Measurements from ENCODE around the gene AJAP1.

Gene AJAP1

DNA sequence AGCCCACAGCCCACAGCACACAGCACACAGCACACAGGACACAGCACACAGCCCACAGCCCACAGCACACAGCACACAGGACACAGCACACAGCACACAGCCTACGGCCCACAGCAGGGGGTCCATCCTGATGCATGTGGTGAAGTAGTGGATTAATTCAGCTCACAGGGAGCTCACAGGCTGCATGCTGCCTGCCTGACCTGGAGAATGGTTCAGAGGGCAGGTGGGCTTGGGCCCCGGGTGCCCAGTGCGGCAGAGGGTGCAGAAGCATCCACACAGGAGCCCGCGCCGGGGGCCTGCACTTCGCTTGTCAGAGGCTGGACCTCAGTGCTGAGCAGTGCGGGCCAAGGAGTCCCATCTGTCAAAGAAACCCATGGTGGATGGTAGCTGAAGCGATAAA is 21.1 kb upstream of the AJAP1 start:
- no peak overlapping the region for H3K4me3 ChIP-seq (ENCODE audit: low read depth, low read length)
- TF ChIP-seq, protein P1, sequence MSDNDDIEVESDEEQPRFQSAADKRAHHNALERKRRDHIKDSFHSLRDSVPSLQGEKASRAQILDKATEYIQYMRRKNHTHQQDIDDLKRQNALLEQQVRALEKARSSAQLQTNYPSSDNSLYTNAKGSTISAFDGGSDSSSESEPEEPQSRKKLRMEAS (IDR thresholded peaks at IDR 0.05; ENCODE audit: low read depth, low read length), result no peak
- TF ChIP-seq, protein P2, sequence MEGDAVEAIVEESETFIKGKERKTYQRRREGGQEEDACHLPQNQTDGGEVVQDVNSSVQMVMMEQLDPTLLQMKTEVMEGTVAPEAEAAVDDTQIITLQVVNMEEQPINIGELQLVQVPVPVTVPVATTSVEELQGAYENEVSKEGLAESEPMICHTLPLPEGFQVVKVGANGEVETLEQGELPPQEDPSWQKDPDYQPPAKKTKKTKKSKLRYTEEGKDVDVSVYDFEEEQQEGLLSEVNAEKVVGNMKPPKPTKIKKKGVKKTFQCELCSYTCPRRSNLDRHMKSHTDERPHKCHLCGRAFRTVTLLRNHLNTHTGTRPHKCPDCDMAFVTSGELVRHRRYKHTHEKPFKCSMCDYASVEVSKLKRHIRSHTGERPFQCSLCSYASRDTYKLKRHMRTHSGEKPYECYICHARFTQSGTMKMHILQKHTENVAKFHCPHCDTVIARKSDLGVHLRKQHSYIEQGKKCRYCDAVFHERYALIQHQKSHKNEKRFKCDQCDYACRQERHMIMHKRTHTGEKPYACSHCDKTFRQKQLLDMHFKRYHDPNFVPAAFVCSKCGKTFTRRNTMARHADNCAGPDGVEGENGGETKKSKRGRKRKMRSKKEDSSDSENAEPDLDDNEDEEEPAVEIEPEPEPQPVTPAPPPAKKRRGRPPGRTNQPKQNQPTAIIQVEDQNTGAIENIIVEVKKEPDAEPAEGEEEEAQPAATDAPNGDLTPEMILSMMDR (IDR thresholded peaks at IDR 0.05; ENCODE audit: low read depth, low read length), result no peak
- TF ChIP-seq MYC (IDR thresholded peaks at IDR 0.05; ENCODE audit: low read depth, low read length) (no peak), POLR2A (IDR thresholded peaks at IDR 0.05; ENCODE audit: extremely low read depth, insufficient read length) (no peak)
- no peak for DNase-seq (ENCODE audit: low read depth)

DNA sequence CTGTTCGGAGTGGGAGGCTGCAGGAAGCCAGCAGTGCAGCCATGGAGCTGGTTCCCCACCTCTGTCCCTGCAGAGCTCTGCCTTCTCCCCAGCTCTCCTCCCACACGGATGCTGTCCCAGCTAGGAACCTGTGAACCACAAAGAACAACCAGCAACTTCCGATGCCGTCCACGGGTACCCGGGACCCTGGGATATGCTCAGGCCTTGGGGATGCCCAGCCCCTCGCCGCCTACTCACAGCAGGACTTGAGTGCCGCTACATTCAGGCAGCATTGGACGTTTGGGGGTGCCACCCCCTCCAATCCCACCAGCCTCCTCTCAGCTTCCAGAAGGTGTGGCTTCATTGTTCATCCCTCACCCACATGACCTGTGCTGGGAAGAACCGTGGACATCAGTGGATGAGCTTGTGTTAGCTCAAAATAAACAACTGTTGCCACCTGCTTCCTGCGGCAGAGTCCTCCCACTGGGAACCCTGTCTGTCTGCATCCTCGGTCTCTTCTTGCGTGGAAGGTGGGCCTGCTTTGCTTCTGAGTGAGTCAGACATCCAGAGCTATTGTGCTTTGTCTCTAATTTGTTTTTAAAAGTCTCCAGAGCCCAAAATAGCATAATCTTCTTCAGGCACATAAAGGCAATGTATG is 20.1 kb upstream of the AJAP1 start:
- TF ChIP-seq, protein P1 (IDR thresholded peaks at IDR 0.05; ENCODE audit: low read depth, low read length), result no peak
- no peak for TF ChIP-seq POLR2A (IDR thresholded peaks at IDR 0.05; ENCODE audit: extremely low read depth, insufficient read length)
- TF ChIP-seq MYC (IDR thresholded peaks at IDR 0.05; ENCODE audit: low read depth, low read length), result no peak
- TF ChIP-seq, protein P2 (IDR thresholded peaks at IDR 0.05; ENCODE audit: low read depth, low read length), result no peak
- DNase-seq (ENCODE audit: low read depth), result no peak

DNA sequence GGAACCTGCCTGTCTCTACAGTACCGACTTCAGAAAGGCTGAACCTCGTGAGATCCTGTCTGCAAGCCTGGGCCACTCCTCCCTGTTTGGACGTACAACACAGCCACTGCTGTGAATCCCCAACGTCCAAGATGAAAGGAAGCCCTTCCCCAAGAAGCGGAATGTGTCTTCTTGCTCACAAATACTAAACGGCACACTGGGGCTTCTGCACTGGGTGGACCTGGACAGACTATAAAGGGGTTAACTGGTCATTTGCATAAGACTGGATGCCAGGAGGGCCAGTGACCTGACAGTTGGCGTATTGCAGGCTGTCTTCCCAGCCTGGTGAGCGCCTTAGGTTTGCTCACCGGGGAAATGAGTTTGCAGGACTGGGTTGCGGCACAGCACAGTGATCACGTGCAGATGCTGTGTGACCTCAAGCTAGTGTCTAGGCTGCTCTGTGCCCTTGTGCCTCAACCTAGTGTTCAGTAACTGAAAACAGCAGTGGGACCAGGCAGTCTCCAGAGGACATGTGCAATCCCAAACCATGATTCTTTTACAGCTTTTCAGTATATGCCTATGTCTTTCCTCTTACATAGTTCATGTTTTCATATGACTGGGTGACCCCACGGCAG is 19.5 kb upstream of the AJAP1 start:
- no peak for TF ChIP-seq POLR2A (IDR thresholded peaks at IDR 0.05; ENCODE audit: extremely low read depth, insufficient read length)
- TF ChIP-seq, protein P1 (IDR thresholded peaks at IDR 0.05; ENCODE audit: low read depth, low read length), result no peak
- no peak overlapping the region for H3K4me3 ChIP-seq (ENCODE audit: low read depth, low read length)
- DNase-seq (ENCODE audit: low read depth), result no peak

More for the DNA sequence above, 20.1 kb upstream of the AJAP1 start:
- H3K4me3 ChIP-seq (ENCODE audit: low read depth, low read length), result no peak overlapping the region

DNA sequence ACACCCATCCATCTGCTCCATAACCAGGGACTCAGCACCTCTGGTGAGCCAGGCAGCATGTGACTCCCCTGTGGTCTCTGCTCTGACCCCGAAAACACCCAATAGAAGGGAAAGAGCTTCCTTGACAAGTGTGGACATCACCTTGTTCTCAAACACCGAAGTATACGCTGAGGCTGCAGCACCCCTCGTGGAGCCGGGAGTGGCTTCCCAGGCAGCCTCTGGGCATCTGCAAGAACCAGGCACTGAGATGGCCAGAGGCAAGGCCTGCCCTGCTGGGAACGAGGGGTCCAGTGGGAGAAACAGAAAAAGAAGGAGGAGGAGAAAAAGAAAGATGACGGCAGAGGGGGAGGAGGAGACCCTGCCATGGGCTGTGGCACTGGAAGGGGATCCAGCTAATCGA is 18.2 kb upstream of the AJAP1 start:
- no peak overlapping the region for H3K4me3 ChIP-seq (ENCODE audit: low read depth, low read length)
- no peak for DNase-seq (ENCODE audit: low read depth)
- TF ChIP-seq POLR2A (IDR thresholded peaks at IDR 0.05; ENCODE audit: extremely low read depth, insufficient read length) (no peak), MYC (IDR thresholded peaks at IDR 0.05; ENCODE audit: low read depth, low read length) (no peak)
- TF ChIP-seq, protein P2 (IDR thresholded peaks at IDR 0.05; ENCODE audit: low read depth, low read length), result no peak

DNA sequence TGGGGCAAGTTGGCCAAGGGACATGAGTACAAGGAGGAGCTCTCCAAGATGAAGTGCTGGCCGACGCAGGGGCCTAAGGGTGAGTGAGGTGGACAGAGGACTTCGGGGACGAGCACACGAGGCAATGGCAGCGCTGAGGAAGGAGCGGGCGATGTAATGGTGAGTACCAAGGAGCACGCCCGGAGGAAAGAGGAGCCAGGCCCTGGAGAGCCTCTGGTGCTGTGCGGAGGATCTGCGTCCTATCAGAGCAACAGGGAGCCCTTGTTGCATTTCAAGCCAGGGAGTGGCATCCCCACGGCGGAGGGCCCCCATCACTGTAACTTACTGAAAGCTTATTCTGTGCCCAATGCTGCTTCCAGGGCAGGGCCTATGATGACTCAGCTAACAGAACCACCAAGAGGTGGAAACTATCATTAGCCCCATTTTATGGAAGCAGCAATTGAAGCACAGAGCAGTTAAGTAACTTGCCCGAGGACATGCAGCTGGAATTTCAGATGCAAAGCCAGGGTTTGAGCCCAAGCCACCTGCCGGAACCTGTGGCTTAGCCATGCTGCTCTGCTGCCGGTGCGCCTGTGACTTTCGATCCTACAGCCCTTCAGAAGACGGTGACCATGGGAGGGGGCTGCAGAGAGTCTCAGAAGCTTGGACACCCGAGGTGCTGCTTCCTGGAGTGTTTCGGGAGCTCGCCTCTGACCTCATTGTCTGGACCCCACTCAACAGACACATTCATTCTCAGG is 17.6 kb upstream of the AJAP1 start:
- no peak for DNase-seq (ENCODE audit: low read depth)
- TF ChIP-seq, protein P2 (IDR thresholded peaks at IDR 0.05; ENCODE audit: low read depth, low read length), result no peak
- TF ChIP-seq POLR2A (IDR thresholded peaks at IDR 0.05; ENCODE audit: extremely low read depth, insufficient read length) (no peak), MYC (IDR thresholded peaks at IDR 0.05; ENCODE audit: low read depth, low read length) (no peak)
- TF ChIP-seq, protein P1 (IDR thresholded peaks at IDR 0.05; ENCODE audit: low read depth, low read length), result no peak
- H3K4me3 ChIP-seq (ENCODE audit: low read depth, low read length), result no peak overlapping the region
